NCI-H2171 (cell line): Measurements from ENCODE around the gene MKRN3.
A peak's percentile ranks its signal among the peaks of the same experiment; 100 is the strongest.

Experiments used
- DNase-seq: peaks from one replicate; lab custom pipeline; 2025; lab: John Stamatoyannopoulos, UW

MKRN3 gene

GRCh38 chr15:23565395-23566070, at the start of gene MKRN3:
Gene MKRN3, plus strand, starts transcription at chr15:23565674. Its CDS starts 109 bp downstream, at chr15:23565783.
- DNase-seq: peak; percentile 72

GRCh38 chr15:23516866-23517265, 48.6 kb upstream of the MKRN3 start:
- DNase-seq: no peak

- no peak for DNase-seq
Observed at GRCh38 chr15:23518104-23518503, 47.4 kb upstream of the MKRN3 start.

- no peak for DNase-seq
Observed at GRCh38 chr15:23524816-23525215, 40.7 kb upstream of the MKRN3 start.

- DNase-seq: no peak
Observed at GRCh38 chr15:23529891-23530290, 35.6 kb upstream of the MKRN3 start.

GRCh38 chr15:23532024-23532423, 33.5 kb upstream of the MKRN3 start:
- no peak for DNase-seq

GRCh38 chr15:23536659-23537058, 28.8 kb upstream of the MKRN3 start:
- DNase-seq: no peak

GRCh38 chr15:23538648-23539047, 26.8 kb upstream of the MKRN3 start:
- no peak for DNase-seq

GRCh38 chr15:23539892-23540291, 25.6 kb upstream of the MKRN3 start:
- no peak for DNase-seq

GRCh38 chr15:23546158-23546557, 19.3 kb upstream of the MKRN3 start:
- DNase-seq: no peak

- DNase-seq: no peak
Observed at GRCh38 chr15:23548071-23548470, 17.4 kb upstream of the MKRN3 start.

GRCh38 chr15:23561914-23562313, 3.6 kb upstream of the MKRN3 start:
- DNase-seq: no peak

GRCh38 chr15:23564821-23565394, 566 bp upstream of the MKRN3 start:
- no peak for DNase-seq

- peak; percentile 68 for DNase-seq
Observed at GRCh38 chr15:23566071-23566554, 639 bp downstream of the MKRN3 start.

GRCh38 chr15:23566651-23567050, 1.2 kb downstream of the MKRN3 start:
- no peak for DNase-seq

GRCh38 chr15:23567921-23568320, 2.4 kb downstream of the MKRN3 start:
- no peak for DNase-seq

- DNase-seq: no peak
Observed at GRCh38 chr15:23569151-23569925, 3.9 kb downstream of the MKRN3 start.

GRCh38 chr15:23570486-23570885, 5.0 kb downstream of the MKRN3 start:
- no peak for DNase-seq

- no peak for DNase-seq
Observed at GRCh38 chr15:23572844-23573243, 7.4 kb downstream of the MKRN3 start.

GRCh38 chr15:23574742-23575141, 9.3 kb downstream of the MKRN3 start:
- no peak for DNase-seq

- no peak for DNase-seq
Observed at GRCh38 chr15:23576061-23576460, 10.6 kb downstream of the MKRN3 start.

GRCh38 chr15:23578521-23579150, 13.2 kb downstream of the MKRN3 start:
- no peak for DNase-seq

GRCh38 chr15:23588268-23588667, 22.8 kb downstream of the MKRN3 start:
- DNase-seq: no peak
